Stimulated activated CD4-positive, alpha-beta T cell treated with anti-CD3 and anti-CD28 coated beads, Interleukin-15, amount 100 ng/mL, for 48 hours (primary cell): Measurements from ENCODE around the gene VIT.

Experiments
- DNase-seq, 2 donors: peaks; one replicate each; pipeline ENCODE4 v3.0.0-alpha.2; 2020; ENCODE audit warnings: low read depth in 2 of 2

VIT gene

DNA sequence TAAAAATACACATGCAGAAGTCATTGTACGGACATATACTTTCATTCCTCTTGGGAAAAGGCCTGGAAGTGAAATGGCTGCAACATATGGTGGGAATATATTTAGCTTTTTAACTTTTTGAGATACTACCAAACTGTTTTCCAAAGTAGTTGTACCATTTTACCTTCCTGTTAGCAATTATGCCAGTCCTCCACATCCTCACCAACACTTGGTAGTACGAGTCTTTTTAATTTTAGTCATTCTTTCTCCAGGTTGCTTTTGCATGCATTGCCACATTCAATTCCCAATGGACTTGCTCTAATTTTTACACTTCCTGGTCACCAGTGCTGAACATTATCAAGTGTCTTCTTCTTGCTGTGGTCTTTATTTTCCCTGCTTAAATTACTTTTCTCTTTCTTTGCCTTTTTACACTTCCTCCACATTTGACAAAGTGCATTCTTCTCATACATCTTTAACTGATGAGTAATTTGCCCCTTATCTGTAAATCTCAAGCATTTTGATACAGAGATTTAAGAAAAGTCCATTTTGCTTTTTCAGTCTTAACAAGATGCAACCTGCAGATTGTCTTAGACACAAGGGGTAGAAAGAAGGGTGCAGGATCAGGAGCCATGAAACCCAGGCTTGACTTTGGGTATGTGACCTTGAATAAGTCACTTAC is 14.5 kb downstream of the VIT start:
- DNase-seq: no peak

DNA sequence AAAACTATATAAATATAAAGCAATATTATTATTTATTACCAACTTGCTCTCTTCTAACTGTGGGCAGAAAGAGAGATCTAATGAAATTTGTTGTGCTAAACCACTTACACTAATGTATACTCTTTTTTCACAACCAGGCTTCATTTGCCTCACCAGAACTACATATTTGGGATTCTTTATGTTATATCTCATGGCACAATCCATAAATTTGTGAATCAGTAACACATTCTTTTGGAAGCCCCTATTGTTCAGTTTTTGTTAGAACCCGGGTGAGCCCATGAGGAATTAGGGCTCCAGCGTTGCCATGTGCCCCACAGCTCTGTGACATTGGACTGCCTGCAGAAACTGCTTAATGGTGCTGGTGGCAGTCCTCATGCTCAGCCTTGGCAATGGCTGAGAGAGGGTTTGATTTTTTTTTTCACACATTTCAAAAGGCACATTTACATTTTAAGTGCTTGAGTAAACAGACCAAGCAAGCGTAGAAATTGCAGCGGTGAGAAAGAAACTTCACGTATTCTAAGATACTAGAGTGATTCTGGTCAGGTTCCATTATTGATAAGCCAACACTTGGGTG is 15.3 kb downstream of the VIT start:
- DNase-seq: no peak

DNA sequence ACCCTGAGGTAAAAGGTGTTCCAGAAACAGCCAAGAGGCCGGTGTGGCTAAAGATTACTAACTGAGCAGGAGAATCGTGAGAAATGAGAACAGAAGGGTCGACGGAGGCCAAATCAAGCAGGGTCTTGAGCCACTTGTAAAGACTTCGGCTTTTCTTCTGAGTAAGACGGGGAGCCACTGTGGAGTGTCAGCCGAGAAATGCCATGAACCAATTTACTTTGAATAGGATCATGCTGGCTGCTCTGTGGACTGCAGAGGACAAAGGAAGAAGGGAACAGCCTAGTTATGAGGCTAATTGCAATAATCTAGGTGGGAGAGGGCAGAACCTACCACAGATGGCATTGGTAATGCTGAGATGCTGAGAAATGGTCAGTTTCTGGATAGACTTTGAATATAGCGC is 16.8 kb downstream of the VIT start:
- DNase-seq: no peak

DNA sequence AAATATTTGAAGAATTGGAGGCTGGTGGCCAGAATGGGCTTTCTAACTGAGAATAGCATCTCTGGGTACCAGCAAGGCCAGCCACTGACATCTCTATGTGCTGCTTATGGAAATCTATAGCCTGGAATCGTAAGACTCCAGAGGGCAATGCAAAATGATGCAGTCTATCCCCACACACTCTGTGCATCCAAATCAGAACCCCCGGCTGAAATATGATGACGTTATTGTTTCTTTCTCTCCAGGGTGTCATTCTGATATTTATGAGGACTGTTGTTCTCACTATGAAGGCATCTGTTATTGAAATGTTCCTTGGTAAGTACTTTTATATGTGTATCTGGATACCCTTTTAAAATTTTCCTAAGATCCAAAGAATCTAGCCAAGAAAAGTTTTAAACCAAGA is 19.6 kb downstream of the VIT start:
- no peak for DNase-seq

DNA sequence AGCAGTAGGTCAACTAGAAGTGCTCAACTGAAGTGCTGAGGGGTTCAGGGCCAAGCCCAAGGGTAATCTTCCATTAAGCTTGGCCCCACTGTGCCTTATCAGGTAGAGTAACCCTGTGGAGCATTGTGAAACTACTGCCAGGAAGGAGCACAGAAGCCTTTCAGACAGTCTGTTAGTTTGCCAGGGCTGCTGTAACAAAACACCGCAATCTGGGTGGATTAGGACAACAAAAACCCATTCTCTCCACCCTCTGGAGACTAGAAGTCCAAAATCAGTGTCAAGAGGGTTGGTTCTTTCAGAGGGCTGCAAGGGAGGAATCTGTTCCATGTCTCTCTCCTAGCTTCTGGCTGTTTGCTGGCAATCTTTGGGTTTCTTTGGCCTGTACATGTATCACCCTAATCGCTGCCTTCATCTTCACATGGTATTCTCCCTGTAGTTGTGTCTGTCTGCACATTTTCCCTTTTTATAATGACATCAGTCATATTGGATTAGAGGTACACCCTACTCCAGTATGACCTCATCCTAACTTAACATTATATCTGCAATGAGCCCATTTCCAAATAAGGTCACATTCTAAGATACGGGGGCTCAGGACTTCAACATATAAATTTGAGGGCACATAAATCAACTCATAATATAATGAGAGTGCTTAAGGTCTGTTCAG is 21.2 kb downstream of the VIT start:
- no peak for DNase-seq

DNA sequence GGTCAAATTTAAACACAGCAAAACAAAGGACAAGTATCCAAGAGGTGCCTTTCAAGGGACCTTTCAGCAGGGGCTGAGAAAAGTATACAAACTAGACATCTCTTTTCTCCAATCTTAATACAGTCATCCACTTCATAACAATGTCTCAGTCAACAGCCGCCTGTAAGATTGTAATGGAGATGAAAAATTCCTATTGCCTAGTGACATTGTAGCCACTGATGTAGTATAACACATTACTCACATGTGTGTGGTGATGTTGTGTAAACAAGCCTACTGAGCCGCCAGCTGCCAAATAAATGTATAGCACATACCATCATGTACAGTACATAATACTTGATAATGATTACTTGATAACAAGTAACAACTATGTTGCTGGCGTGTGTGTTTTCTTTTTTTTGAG is 31.0 kb downstream of the VIT start:
- DNase-seq: no peak

DNA sequence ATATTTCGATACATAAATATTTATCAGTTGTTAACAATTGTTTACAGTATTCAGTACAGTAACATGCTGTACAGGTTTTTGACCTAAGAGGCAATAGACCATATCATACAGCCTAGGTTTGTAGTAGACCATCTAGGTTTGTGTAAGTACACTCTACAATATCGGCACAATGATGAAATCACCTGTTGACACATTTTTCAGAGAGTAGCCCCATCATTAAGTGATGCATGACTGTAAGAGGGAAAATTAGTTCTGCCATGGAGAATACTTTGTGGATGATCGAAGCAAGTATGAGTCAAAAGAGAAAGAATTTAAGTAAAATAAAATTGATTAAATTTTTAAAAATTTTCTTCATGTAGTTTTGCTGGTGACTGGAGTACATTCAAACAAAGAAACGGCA is 32.6 kb downstream of the VIT start:
- DNase-seq: no peak

DNA sequence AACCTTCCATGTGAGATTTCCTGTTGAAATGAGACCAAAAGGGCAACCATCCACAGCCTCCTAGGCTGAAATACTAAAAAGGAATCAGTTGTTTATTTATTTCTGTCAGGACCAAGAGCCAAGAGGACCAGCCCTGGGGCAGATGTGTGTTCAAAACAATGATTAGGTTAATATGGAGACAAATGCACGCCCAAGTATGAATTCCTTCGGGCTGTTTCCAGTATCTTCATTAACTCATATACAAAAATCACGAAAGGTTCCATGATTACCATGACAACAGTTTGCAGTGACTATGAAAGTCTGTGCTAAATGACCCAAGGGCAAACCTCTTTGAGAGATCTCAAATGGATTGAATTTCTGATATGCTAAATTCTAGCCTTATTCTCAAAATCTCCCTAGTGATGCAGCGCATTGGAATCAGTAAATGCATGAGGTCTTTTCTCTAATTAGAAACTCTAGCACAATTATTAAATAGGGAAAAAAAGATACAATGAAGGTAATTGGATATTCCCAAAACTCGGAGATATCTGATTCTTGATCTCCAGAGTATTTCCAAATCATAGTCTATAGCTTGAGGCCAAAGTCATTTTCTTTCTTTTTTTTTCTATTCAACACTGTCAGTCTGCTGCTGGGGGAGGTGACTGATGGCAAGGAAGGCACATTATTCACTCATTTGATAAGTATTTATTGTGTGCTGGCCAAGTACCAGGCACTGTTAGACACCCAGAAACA is 35.6 kb downstream of the VIT start:
- DNase-seq: no peak

DNA sequence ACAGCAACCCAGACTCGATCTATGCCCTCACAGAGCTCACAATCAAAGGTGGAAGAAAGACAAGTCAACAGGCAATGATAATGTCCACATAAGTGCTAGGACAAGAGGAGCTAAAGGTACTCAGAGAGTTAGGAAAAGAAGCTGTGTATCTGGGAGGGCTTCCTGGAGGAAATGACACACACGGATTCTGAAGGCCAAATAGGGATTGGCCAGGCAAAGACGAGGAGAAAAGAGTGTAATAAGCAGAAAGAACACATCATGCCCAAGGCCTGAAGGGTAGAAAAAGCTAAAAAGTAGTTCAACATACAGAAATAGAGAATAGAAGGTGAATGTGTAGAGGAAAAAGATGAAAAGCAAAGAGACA is 36.1 kb downstream of the VIT start:
- DNase-seq: no peak

DNA sequence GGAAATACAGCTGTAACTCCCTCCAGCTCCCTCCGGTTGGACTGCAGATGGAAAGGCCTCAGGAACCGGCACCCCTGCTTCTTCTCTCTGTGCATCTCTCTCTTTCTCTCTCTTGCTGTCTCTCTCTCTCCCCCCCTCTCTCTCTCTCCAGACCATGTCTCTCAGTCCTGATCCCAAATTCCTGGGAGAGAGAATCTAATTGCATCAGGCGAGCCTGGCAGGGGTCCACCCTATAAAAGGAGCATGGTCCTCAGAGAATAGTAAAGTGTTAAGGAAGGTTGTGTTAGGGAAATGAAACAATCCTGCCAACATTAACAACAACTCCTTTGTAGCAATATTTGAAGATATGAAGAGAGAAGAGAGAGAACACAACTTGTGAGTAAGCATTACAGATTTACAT is 36.7 kb downstream of the VIT start:
- no peak for DNase-seq

DNA sequence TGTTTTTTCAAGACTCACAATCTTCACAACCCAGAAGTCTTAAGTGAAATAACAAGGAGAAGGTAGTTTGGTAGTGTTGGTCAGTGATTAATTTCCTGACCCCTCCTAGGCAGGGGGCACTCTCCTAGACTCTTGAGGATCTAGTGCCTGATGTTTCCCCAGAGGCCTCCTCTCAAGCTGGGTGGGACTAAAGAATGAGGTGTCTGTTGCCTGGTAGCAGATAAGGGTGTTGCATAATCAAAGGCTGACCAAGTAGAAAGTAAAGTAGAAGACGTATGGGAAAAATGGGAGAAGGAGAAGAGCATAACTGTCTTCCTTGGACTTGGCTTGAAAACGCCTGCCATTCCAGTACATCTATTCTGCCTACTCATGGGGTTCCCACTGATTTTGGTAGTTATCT is 37.8 kb downstream of the VIT start:
- no peak for DNase-seq

DNA sequence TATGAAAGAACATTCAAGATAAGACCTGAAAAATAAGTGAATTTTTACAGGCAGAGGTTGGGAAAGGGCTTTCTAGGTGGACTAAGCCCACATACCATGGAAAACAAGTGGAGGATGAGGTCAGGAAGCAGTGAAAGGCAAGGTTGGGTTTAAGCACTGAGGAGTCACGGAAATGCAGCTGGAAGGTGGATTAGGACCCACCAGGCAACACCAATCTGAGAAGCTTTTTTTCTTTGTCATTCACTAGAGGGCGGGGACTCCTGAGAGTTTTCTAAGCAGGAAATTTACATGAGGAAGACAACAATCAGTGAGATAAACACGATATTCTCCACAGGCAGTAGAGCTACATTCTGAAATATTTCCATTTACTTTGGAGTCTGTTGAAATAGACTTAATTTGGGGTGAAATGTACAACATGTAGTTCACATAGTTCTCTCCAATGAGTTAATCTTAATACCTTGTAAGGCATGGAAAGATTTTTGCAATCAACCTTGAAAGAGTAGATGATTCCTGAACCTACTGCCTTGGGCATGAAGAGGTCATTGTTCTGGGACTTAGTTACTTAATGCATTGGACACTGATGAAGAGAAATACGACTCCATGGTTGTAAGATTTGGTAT is 40.7 kb downstream of the VIT start:
- DNase-seq: no peak

DNA sequence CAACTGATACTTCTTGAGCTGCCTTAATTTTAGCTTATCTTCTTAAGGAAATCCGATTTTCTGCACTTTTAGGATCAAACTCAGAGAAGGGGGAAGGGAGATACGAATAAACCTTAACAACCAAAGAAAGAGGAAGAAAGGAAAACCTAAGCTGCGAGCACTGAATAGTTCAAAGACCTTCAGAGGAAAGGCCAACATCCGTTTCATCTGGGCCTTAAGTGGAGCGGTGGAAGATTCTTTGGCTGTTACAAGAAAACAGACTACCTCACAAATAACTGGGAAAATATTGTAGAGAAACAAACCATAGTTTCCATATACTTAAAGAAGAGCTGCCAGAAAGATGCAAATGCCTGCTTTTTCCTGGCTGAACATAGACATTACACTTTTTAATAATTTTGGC is 43.6 kb downstream of the VIT start:
- no peak for DNase-seq

DNA sequence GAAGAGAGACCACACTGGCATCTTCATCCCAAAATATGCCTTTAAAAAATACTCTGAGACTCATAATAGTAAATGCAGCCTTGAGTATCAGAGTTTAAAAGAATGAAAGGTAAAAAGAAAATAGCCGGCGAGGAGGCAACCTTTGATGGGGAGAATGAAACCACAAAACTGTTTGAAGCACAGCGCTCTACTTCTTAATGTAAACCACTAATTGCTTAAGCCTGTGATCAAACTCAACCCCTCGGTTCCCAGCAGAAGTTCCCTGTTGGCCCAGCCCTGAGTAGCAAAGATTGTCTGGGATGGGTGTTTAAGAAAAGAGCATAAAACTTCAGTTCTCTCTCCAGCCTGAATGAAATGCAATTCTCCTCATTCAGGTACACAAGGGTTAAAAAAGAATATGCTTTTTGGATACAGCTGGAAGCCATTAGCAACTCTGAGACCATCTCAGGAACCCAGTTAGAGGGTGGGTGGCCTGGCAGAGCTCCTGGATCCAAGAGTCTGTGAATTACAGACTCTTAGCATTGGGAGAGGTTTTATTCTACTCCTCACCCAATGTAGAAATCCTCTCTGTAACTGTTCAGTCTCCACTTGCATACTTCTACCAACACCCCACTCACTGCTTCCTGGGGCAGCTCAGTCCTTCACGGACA is 44.8 kb downstream of the VIT start:
- no peak for DNase-seq

DNA sequence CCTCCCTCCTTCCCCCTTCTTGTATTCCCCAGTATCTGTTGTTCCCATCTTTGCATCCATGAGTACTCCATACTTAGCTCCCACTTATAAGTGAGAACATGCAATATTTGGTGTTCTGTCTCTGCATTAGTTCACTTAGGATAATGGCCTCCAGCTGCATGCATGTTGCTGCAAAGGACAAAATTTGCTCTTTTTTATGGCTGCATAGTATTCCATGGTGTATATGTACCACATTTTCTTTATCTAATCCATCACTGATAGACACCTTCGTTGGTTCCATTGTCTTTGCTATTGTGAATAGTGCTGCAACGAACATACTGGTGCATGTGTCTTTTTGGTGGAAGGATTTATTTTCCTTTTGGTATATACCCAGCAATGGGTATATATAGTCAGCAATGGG is 47.4 kb downstream of the VIT start:
- DNase-seq: no peak

DNA sequence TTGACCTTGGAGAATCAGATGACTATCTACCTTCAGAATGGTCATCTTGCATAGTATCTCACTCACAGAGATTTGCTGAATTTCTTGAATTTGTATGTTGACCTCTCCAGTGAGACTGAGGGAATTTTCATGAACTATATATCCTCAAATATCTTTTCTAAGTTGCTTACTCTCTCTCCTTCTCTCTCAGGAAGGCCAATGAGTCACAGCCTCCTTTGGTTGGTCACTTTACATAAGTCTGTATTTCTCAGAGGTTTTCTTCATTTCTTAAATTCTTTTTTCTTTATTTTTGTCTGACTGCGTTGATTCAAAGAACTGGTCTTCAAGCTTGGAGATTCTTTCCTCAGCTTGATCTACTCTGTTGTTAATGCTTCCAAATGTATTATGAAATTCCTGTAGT is 51.7 kb downstream of the VIT start:
- DNase-seq: no peak

DNA sequence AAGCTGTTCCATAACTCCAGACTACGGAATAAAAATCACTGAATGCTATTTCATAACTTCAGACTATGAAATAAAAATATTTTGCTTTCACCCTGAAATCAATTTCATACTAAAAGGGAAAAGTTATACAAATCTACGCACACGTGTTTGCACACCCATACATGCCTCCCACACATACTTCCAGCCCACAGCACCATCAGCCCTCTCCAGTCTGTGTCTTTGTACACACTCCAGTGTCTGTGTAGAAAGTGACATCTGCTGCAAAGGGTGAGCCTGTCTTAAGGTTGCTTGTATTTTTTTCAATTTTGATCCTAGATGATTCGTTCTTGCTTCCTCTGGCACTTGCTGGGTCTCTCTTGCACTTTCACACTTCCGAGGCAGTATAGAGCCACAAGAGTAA is 53.6 kb downstream of the VIT start:
- no peak for DNase-seq

DNA sequence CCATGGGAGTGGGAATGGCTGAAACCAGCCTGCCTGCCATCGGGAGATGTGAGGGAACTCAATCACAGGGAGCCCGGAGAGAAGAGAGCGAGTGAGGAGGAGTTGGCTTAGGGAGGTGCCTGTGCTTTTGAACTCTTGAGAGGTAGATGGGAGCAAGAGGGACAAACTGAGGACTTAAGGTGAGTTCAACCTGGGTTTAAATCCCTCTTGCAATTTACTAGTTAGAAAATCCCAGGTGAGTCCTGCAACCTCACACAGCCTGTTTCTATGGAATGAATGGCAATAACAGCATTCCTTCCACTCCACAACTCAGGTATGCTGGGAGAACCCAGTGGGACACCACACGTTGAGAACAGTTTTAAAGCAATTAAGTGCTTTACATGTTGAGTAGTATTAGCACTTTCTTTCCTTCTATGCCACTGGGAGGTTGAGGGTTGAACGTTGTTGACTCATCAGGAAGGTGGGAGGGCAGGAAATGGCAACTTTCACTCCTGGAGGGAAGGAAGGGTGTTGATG is 57.3 kb downstream of the VIT start:
- no peak for DNase-seq

DNA sequence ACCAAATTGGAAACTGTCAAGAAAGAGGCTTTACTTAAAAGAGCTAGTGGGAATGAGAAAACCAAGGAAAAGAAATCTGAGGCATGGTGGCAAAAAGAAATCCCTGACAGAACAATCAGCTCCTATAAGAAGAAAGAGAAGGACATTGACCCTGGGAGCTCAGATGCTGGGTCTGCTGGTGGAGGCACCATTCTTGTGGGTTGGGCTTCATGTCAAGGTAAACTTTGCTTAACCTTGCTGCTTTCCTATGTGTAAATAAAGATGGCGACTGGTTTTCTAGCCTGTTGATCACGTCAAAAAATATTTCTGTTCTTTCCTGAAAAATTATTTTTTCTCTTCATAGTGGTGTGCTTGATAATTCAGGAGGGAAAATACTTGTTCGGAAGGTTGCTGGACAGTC is 58.1 kb downstream of the VIT start:
- DNase-seq: no peak

DNA sequence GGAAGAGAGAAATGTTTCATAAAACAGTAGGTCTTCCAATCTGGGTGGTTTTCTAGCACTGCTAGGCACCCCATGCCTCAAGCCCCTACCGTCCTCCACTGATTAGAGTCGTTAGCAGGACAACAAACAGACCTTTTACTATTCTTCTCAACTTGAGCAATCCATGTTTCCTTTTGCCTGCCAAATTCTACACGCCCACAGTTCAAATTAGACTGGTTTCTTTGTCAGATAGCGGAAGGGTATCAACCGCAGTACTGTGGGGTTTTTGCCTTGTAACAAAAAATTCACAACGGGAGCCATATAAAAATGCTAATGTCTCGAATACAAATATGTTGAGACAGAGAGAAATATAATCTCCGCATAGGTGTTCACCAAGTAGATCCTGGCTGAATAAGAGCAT is 59.9 kb downstream of the VIT start:
- no peak for DNase-seq

DNA sequence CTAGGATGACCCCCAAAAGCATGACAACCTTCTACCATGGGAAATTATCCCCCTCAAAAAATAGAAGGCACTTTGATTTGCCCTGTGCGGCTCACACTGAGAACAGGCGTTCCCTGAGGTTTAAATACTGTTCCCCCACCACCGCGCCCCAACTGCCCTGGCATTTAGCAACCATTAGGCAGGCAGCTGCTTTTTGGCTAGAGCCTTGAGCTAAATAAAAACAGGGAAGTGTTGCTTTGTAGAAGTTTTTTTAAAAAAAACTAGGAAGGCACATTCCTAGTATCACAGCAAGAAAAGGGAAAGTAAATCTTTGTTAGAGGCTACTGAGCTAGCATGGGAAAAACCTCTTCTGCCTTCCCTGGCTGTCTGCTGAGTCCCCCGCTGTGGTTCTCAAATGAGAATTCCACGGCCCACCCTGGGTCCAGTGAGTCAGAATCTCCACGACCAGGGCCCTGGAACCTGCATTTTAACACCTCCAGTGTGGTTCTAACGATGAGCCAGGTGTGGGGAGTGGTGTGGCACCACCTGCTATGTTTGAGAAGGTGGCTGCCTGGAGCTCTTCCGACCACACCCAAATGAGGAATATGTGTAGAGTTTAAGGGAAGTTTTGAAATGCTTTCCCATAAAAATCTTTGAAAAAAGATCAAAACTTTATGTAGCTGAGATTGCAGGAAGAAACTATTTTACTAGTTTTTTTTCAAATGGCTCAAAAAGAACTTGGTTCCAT is 66.4 kb downstream of the VIT start:
- no peak for DNase-seq
